HG03378 (cell line): ENCODE results near the gene TNFAIP6.
"Not testable (repeated sequence)": the region's sequence is repeated elsewhere in the genome, so short reads cannot be mapped to it uniquely, and the experiment has no call there.

Experiments
- ATAC-seq: cut with Tn5 transposase; IDR thresholded peaks from one replicate; pipeline ENCODE4 v1.9.1; 2021; ENCODE audit warnings: mild to moderate bottlenecking, moderate library complexity; ENCODE audit not compliant: unreplicated experiment

TNFAIP6 gene, protein sequence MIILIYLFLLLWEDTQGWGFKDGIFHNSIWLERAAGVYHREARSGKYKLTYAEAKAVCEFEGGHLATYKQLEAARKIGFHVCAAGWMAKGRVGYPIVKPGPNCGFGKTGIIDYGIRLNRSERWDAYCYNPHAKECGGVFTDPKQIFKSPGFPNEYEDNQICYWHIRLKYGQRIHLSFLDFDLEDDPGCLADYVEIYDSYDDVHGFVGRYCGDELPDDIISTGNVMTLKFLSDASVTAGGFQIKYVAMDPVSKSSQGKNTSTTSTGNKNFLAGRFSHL

DNA sequence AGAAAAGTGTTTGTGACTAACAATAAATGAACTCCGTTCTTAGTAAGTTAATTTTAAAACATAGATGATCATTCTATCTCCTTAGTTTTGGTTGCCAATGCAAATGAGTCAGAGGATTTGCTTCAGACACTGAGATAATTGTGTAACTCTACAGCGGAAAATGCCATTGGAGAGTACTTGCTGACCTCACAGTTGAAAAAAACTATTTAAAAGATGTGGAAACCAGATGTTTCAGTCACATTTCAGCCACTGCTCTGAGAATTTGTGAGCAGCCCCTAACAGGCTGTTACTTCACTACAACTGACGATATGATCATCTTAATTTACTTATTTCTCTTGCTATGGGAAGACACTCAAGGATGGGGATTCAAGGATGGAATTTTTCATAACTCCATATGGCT is at the start of gene TNFAIP6:
TNFAIP6 (plus strand) TSS at position 234 of the 400 bp plus-strand sequence; CDS start at position 309, 75 bp downstream.
- ATAC-seq = no peak

GRCh38 chr2:151310313-151310712 is 47.1 kb upstream of the TNFAIP6 start:
- not testable (repeated sequence) for ATAC-seq

DNA sequence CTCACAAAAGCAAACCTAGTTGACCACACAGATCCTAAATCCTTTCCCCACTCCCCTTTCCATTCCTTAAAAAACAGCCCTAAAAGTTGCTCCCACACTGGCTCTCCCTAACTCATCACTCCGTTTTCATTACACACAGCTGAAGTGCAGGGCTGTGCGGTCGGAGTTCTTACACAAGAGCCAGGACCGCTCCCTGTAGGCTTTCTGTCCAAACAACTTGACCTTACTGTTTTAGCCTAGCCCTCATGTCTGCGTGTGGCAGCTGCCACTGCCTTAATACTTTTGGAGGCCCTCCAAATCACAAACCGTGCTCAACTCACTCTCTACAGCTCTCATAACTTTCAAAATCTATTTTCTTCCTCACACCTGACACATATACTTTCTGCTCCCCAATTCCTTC is 45.0 kb upstream of the TNFAIP6 start:
- ATAC-seq = not testable (repeated sequence)

DNA sequence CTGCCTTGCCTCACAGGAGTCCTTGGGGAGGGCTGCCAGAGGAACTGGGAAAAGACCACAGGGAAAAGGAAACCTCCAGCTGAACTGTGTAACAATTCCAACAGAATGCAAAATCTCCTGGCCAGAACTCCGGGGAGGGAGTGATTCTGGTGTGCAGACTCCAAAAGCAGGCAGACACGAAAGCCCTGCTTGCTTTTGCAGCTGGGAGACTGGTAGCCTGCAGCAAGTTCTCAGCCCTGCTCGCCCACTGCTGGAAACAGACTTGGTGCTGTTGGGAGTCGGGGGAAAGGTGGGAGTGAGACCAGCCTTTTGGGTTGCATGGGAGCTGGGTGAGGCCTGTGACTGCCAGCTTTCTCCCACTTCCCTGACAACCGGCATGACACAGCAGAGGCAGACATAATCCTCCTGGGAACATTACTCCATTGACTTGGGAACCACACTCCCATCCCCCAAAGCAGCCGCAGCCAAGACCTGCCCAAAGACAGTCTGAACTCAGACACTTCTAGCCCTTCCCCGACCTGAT is 42.0 kb upstream of the TNFAIP6 start:
- no peak for ATAC-seq

DNA sequence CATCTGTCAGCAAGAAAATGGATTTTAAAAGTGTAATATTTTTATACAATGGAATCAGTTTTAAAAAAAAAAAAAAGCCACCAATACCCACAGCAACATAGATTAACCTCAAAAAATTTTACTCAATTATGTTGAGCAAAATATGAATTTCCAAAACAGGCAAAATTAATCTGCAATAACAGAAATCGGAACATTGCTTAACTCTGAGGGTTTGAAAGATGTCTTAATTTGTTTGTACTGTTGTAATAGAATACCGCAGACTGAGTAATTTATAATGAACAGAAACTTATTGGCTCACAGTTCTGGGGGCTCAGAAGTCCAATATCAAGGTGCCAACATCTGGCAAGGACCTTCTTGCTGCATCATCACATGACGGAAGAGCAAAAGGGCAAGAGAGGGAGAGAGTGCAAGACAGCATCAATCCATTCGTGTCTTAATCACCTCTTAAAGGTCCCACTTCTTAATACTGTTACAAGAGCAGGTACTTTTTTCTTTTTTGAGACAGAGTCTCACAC is 31.8 kb upstream of the TNFAIP6 start:
- no peak for ATAC-seq

DNA sequence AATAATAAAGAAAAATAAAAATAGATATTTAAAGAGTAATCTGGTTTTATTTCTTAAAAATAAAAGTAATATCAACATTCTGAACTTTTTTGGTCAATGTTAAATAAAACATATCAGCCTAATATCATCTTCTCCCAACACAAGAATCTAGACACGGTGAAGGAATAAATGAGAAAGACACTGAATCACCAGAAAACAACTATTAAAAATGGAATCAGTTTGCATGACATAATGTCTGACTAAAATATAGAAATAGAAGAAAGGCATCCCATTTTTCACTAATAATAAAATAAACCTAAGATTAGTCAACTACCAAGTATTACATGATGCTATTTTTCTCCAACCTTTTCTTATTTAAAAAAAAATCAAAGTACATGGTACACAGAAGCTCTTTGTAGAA is 30.8 kb upstream of the TNFAIP6 start:
- no peak for ATAC-seq

GRCh38 chr2:151329998-151330397 is 27.4 kb upstream of the TNFAIP6 start:
- no peak for ATAC-seq

DNA sequence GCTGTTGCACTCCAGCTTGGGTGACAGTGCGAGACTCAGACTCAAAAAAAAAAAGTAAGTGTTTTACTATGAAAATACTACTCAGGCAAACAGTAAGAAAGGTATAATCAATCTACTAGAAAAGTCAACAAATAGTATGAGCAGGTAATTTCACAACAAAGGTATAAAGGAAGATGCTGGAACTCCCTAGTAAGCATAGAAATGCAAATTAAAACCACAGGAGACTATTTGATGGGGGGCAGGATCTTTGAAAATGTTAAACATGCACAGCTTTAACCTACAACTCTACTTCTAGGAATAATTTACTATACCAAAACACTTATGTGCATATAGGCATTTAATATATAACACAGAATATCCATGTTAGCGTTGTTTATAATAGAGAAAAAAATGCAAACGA is 24.3 kb upstream of the TNFAIP6 start:
- no peak for ATAC-seq

- ATAC-seq = no peak
These were observed 23.1 kb upstream of the TNFAIP6 start for GRCh38 chr2:151334082-151334815.

DNA sequence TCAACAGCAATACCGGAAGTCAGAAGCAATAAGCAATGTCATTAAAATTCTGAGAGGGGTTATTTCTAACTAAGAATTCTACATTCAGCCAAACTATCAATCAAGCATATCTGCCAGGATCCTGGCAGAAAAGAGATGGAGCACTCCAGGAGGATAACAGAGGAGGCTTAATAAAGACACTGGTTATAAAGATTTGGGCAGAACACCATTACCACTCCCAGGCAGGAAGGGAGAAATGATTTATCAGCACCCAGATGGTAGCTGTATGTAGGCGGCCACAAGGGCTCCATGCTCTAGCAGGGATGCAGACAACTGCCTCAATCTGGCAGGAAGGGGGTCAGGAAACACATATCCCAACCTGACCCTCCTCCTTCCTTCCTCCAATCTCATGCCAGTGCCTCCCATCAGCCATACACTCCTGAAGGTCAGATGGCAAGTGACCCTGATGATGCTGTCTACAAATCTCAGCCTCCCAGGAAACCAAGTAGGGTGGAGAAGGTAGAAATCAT is 20.5 kb upstream of the TNFAIP6 start:
- no peak for ATAC-seq

- ATAC-seq = no peak
These were observed 19.7 kb upstream of the TNFAIP6 start for GRCh38 chr2:151337643-151338042.

DNA sequence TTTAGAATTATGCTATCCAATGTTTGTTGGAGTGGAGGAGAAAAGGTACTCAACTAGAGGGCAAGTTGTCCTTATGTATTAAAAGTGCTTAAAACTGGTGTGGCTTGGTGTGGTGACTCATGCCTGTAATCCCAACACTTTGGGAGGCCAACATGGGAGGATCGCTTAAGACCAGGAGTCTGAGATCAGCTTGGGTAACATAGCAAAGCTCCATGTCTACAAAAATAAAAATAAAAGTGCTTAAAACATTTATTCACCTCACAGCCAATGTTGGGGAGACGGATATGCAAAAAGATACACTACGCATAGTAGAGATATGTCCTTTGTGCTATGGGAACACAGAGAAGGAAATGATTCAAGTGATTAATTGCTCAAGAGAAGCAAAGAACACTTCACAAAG is 19.3 kb upstream of the TNFAIP6 start:
- ATAC-seq = no peak

- no peak for ATAC-seq
These were observed 14.3 kb upstream of the TNFAIP6 start for GRCh38 chr2:151343073-151343472.

GRCh38 chr2:151344191-151344590 is 13.2 kb upstream of the TNFAIP6 start:
- not testable (repeated sequence) for ATAC-seq

DNA sequence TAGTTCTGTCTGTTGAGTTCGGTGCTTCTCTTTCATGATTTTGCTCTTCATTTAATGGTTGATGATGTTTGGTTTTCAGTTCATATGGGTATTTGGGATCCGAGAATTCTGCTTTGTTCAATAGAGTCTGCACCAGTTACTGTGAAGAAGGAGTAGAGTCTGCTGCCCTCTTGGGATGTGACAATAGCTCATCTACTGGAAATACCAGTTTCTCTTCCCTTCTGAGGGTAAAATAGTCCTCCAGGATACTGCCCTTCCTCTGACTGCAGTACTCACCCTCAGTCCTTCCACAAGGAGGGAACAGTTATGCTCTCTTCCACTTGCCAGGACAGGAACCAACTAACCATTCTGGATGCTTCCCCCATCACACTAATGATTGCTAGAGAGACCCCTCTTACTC is 12.5 kb upstream of the TNFAIP6 start:
- ATAC-seq = no peak

GRCh38 chr2:151347294-151347693 is 10.1 kb upstream of the TNFAIP6 start:
- ATAC-seq = no peak

DNA sequence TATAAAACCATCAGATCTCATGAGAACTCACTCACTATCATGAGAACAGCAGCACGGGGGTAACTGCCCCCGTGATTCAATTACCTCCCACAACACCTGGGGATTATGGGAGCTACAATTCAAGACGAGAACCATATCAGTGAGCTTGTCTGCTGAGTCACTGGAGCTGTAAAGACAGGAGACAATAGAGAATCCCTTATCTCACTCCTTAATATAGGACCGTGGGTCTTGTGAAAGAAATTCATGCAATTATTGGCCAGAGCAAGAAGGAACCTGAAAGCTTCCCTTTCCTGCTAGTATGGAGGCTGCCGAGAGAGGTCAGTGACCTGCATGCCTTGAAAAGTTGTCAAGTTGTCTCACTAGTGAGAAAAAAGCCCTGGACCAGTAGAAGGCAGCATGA is 9.5 kb upstream of the TNFAIP6 start:
- no peak for ATAC-seq

DNA sequence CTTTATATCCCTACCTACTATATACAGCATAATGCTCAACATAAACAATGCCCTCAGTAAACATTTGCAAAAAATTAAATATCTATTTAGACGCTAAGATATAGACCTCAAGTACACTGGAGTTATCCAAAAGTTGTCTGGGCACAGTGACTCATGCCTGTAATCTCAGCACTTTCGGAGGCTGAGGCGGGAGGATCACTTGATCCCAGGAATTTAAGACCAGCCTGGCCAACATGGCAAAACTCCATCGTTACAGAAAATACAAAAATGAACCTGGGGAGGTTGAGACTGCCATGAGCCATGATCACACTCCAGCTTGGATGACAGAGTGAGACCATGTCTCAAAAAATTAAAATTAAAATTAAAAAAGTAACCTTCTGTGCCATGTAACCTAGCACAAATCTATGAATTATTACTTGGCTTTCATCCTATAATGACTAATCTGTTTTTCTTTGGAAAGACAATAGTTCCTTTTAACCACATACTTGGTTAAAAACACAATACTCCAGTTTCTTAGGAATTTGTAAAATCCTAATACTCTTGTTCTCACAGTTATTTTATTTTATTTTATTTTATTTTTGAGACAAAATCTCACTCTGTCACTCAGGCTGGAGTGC is 6.7 kb upstream of the TNFAIP6 start:
- ATAC-seq = no peak

DNA sequence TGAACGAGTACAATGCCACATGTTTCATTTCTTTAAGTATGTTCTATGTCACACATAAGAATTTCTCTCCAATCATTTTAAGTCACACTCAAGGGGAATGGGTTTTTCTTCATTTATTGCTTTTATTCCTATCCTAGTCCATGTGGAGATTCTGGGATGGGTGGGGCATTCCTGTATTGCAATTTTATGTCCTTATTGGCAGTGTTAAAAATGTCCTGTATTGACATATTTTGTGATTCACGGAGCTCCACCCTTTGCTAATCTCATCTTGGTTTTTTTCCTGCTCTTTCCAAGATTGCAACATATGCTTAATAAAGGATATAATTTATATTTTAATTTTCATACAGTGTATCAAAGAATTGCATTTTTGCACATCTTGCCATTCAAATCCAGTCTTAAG is 3.4 kb upstream of the TNFAIP6 start:
- no peak for ATAC-seq

GRCh38 chr2:151354807-151355206 is 2.6 kb upstream of the TNFAIP6 start:
- no peak for ATAC-seq
